H9 (cell line): ENCODE data around the gene ACSBG1. TPM values are rescaled to one million over a fixed set of nuclear protein-coding genes. Genes with fewer than 3 reads are reported as not detected.

Experiments
- DNase-seq: peaks from one replicate; pipeline ENCODE4 v3.0.0-alpha.2; 2017
- H2AFZ ChIP-seq: one replicate; pipeline ENCODE4 v1.6.1; 2013; ENCODE audit warnings: mild to moderate bottlenecking, low read length, control low read depth, moderate library complexity
- H2AK5ac ChIP-seq: 2 replicates; pipeline ENCODE4 v1.6.1; 2013; ENCODE audit warnings: low read length, control low read depth, mixed read lengths; ENCODE audit not compliant: insufficient read length
- H2BK120ac ChIP-seq: one replicate; pipeline ENCODE4 v1.6.1; 2013; ENCODE audit warnings: low read depth, mild to moderate bottlenecking, low read length, control low read depth, inconsistent platforms; ENCODE audit not compliant: poor library complexity, severe bottlenecking
- H2BK12ac ChIP-seq: 2 replicates; pipeline ENCODE4 v1.6.1; 2013; ENCODE audit warnings: low read length, control low read depth, mixed read lengths, low read depth; ENCODE audit not compliant: insufficient read length
- H2BK15ac ChIP-seq: 2 replicates; pipeline ENCODE4 v1.6.1; 2013; ENCODE audit warnings: low read depth, low read length, control low read depth
- H2BK20ac ChIP-seq: one replicate; pipeline ENCODE4 v1.6.1; 2013; ENCODE audit warnings: low read depth, mild to moderate bottlenecking, low read length, control low read depth, inconsistent platforms; ENCODE audit not compliant: poor library complexity, severe bottlenecking
- H2BK5ac ChIP-seq: 2 replicates; pipeline ENCODE4 v1.6.1; 2013; ENCODE audit warnings: low read length, control low read depth, mixed read lengths; ENCODE audit not compliant: insufficient read length
- H3K14ac ChIP-seq: 2 replicates; pipeline ENCODE4 v1.6.1; 2013; ENCODE audit warnings: low read length, control low read depth; ENCODE audit not compliant: insufficient read depth
- H3K18ac ChIP-seq: 2 replicates; pipeline ENCODE4 v1.6.1; 2013; ENCODE audit warnings: low read depth, mild to moderate bottlenecking, mixed read lengths, low read length, control low read depth; ENCODE audit not compliant: insufficient read length
- H3K23ac ChIP-seq: 2 replicates; pipeline ENCODE4 v1.6.1; 2013; ENCODE audit warnings: low read length, control low read depth, mixed read lengths, low read depth; ENCODE audit not compliant: insufficient read length
- H3K23me2 ChIP-seq: 2 replicates; pipeline ENCODE4 v1.6.1; 2013; ENCODE audit warnings: low read depth, mild to moderate bottlenecking, mixed read lengths, low read length, control low read depth; ENCODE audit not compliant: insufficient read length, poor library complexity, severe bottlenecking
- H3K27ac ChIP-seq: 2 replicates; pipeline ENCODE4 v1.5.1; 2013; ENCODE audit warnings: low read length, control low read depth, mixed read lengths, low read depth; ENCODE audit not compliant: insufficient read length
- H3K27me3 ChIP-seq: 2 replicates; pipeline ENCODE4 v1.6.1; 2013; ENCODE audit warnings: low read length, control low read depth, inconsistent platforms; ENCODE audit not compliant: insufficient read depth
- H3K4ac ChIP-seq: 2 replicates; pipeline ENCODE4 v1.6.1; 2013; ENCODE audit warnings: low read depth, mild to moderate bottlenecking, control low read depth, inconsistent platforms, low read length, moderate library complexity
- H3K4me1 ChIP-seq: 2 replicates; pipeline ENCODE4 v1.6.1; 2013; ENCODE audit warnings: low read length, control low read depth, inconsistent platforms; ENCODE audit not compliant: insufficient read depth
- H3K4me2 ChIP-seq: 2 replicates; pipeline ENCODE4 v1.6.1; 2013; ENCODE audit warnings: low read length, control low read depth, mixed read lengths; ENCODE audit not compliant: insufficient read length, insufficient read depth
- H3K56ac ChIP-seq: 2 replicates; pipeline ENCODE4 v1.6.1; 2013; ENCODE audit warnings: low read depth, mild to moderate bottlenecking, mixed read lengths, low read length, control low read depth; ENCODE audit not compliant: insufficient read length
- H3K79me1 ChIP-seq: 2 replicates; pipeline ENCODE4 v1.6.1; 2013; ENCODE audit warnings: low read depth, mild to moderate bottlenecking, moderate library complexity, low read length, control low read depth, inconsistent platforms; ENCODE audit not compliant: insufficient read depth, poor library complexity, severe bottlenecking
- H3K79me2 ChIP-seq: 2 replicates; pipeline ENCODE4 v1.6.1; 2013; ENCODE audit warnings: low read length, control low read depth, inconsistent platforms; ENCODE audit not compliant: insufficient read depth
- H3K9ac ChIP-seq: 2 replicates; pipeline ENCODE4 v1.6.1; 2013; ENCODE audit warnings: low read length, control low read depth, mixed read lengths; ENCODE audit not compliant: insufficient read length; ENCODE audit errors: extremely low read depth
- H3K9me3 ChIP-seq: one replicate; pipeline ENCODE4 v1.6.1; 2013; ENCODE audit warnings: low read depth, low read length, inconsistent platforms; ENCODE audit not compliant: control insufficient read depth
- H3T11ph ChIP-seq: one replicate; pipeline ENCODE4 v1.6.1; 2013; ENCODE audit warnings: mild to moderate bottlenecking, low read length, control low read depth, inconsistent platforms
- H4K20me1 ChIP-seq: one replicate; pipeline ENCODE4 v1.6.1; 2013; ENCODE audit not compliant: control insufficient read depth, insufficient read length, insufficient read depth
- H4K5ac ChIP-seq: 2 replicates; pipeline ENCODE4 v1.6.1; 2013; ENCODE audit warnings: low read depth, mild to moderate bottlenecking, mixed read lengths, low read length, control low read depth; ENCODE audit not compliant: insufficient read length
- H4K8ac ChIP-seq: replicated peaks from 2 replicates; pipeline ENCODE4 v1.6.1; 2013; ENCODE audit warnings: low read length, control low read depth, mixed read lengths, low read depth; ENCODE audit not compliant: insufficient read length
- H4K91ac ChIP-seq: 2 replicates; pipeline ENCODE4 v1.6.1; 2013; ENCODE audit warnings: low read depth, mild to moderate bottlenecking, moderate library complexity, mixed read lengths, low read length, control low read depth; ENCODE audit not compliant: insufficient read length
- H3K27ac Mint-ChIP-seq, 3 experiments: 2 replicates in 2 of 3; 3 replicates in 1 of 3; pipeline ENCODE4 v1.8.0; 2020 to 2021; ENCODE audit warnings: mixed read lengths in 3 of 3, mild to moderate bottlenecking in 1 of 3, moderate library complexity in 1 of 3
- H3K27me3 Mint-ChIP-seq: 2 replicates; pipeline ENCODE4 v1.8.0; 2021; ENCODE audit warnings: low read depth, mild to moderate bottlenecking, moderate library complexity, mixed read lengths
- H3K36me3 Mint-ChIP-seq, 3 experiments: 2 replicates in 2 of 3; 3 replicates in 1 of 3; pipeline ENCODE4 v1.8.0; 2020 to 2021; ENCODE audit warnings: low read depth in 3 of 3, mixed read lengths in 3 of 3; ENCODE audit not compliant: insufficient read depth in 1 of 3
- H3K4me1 Mint-ChIP-seq, 2 experiments: 2 replicates each; pipeline ENCODE4 v1.8.0; 2020; ENCODE audit warnings: mixed read lengths in 2 of 2
- H3K4me3 Mint-ChIP-seq, 2 experiments: 2 replicates in 1 of 2; 3 replicates in 1 of 2; pipeline ENCODE4 v1.8.0; 2020 to 2021; ENCODE audit warnings: mild to moderate bottlenecking in 2 of 2, mixed read lengths in 2 of 2, moderate library complexity in 1 of 2
- H3K9me3 Mint-ChIP-seq, 2 experiments: 2 replicates in 1 of 2; 3 replicates in 1 of 2; pipeline ENCODE4 v1.8.0; 2020; ENCODE audit warnings: mild to moderate bottlenecking in 2 of 2, mixed read lengths in 2 of 2, moderate library complexity in 1 of 2
- CTCF ChIP-seq: fragments of 200-600 bp; sonication (generic); conservative IDR thresholded peaks from 3 replicates; pipeline ENCODE4 v1.8.0; 2021; ENCODE audit warnings: antibody characterized with exemption, mild to moderate bottlenecking
- WGBS: extraction: QIAGEN DNeasy Blood & Tissue Kit; methylation state at CpG from one replicate; pipeline ENCODE4 v1.1.7; 2013; ENCODE audit warnings: missing lambda C conversion rate, low lambda C conversion rate, mixed read lengths; ENCODE audit not compliant: insufficient read length; ENCODE audit errors: extremely low coverage; 5-methylcytosine and 5-hydroxymethylcytosine counted together
- total RNA-seq: library from RNA; stranded (reverse); gene quantifications from 2 replicates; pipeline ENCODE4 v1.2.1, GENCODE V29; 2021

ACSBG1 gene
- total RNA-seq, 1 experiment from 2014 or later: 2.2 TPM

- Mint-ChIP-seq H3K27ac (no peak overlapping the region), H3K27me3 (no peaks in the 10 kb centered on the region; the same call in 1 of the 2 replicates), H3K36me3 (no peaks in the 10 kb centered on the region), H3K4me3 (no peak overlapping the region), H3K4me1 (0 out of 4 replicates have a peak, but pooled peaks cover 0 to 2% of the 10 kb centered on the region in 2 experiments), H3K9me3 (no peaks in the 10 kb centered on the region)
- Histone ChIP-seq H3K4ac (no peak overlapping the region), H3K27ac (no peak overlapping the region), H3K9me3 (no peaks in the 10 kb centered on the region), H3K4me2 (no peak overlapping the region), H3K56ac (no peak overlapping the region), H3K27me3 (no peaks in the 10 kb centered on the region), H3K79me2 (no peaks in the 10 kb centered on the region), H2BK15ac (no peak overlapping the region), H2BK20ac (no peak overlapping the region), H2AFZ (no peak overlapping the region), H3K79me1 (no peaks in the 10 kb centered on the region), H3K14ac (no peak overlapping the region), H4K5ac (no peak overlapping the region), H3K23me2 (peaks cover 4% of the 10 kb centered on the region), H3K4me1 (no peaks in the 10 kb centered on the region), H4K91ac (no peak overlapping the region), H3K9ac (no peak overlapping the region), H4K20me1 (no peaks in the 10 kb centered on the region), H3K18ac (no peak overlapping the region), H2BK5ac (no peak overlapping the region), H2BK120ac (no peak overlapping the region), H2BK12ac (no peak overlapping the region), H3K23ac (no peak overlapping the region), H4K8ac (no peak overlapping the region), H3T11ph (no peak overlapping the region), H2AK5ac (no peak overlapping the region)
- TF ChIP-seq CTCF: no peak
- DNase-seq: no peak
- WGBS: no CpG with 5 or more reads among the region's 7 CpGs
These were observed 29.0 kb upstream of the ACSBG1 start for GRCh38 chr15:78263351-78263781.
